NT2/D1 (cell line): Measurements from ENCODE around the gene RANBP17.

ENCODE experiments used
- YY1 ChIP-seq: IDR thresholded peaks from 2 replicates; pipeline ENCODE4 v1.6.1; 2011; ENCODE audit not compliant: insufficient read length, insufficient read depth
- ZNF274 ChIP-seq: IDR thresholded peaks from 2 replicates; pipeline ENCODE4 v1.6.1; 2011; ENCODE audit warnings: mild to moderate bottlenecking, low read depth, low read length

- no peak for TF ChIP-seq YY1
- no peak for TF ChIP-seq ZNF274
Observed at GRCh38 chr5:170892196-170892595, 30.4 kb downstream of the RANBP17 start.
